C4-2B (cell line): ENCODE results near the gene BNC1.

Experiments used
- CTCF ChIP-seq: fragments of 450-650 bp; conservative IDR thresholded peaks from 2 replicates; pipeline ENCODE4 v1.5.1; 2017; ENCODE audit warnings: mild to moderate bottlenecking
- ZFX ChIP-seq: fragments of 450-650 bp; IDR thresholded peaks from 2 replicates; pipeline ENCODE4 v1.6.1; 2017

- no peak for TF ChIP-seq CTCF
- no peak for TF ChIP-seq ZFX
These were observed 9.1 kb downstream of the BNC1 start for GRCh38 chr15:83275412-83275811.
